GM12878 (cell line): ENCODE data around the gene NES. TPM values are rescaled to one million over a fixed set of nuclear protein-coding genes. Genes with fewer than 3 reads are reported as not detected.

Experiments used
- ATAC-seq: fragments of 200-7000 bp; cut with Tn5 transposase; 3 replicates; pipeline ENCODE4 v1.9.1; 2020; ENCODE audit warnings: mild to moderate bottlenecking, moderate library complexity
- BruUV-seq: library from RNA; stranded (reverse); fragments of 400-500 nt; replicated peaks from 2 replicates; lab custom pipeline; 2021; lab: Mats Ljungman, UMichigan
- CTCF ChIA-PET: fragments of 300-600 bp; sonication (Branson Sonifier 250); formaldehyde crosslinking; extraction: SDS; loops from one replicate; lab custom pipeline; 2021; ENCODE audit warnings: inconsistent platforms; lab: Yijun Ruan, JAX
- POLR2A ChIA-PET: fragments of 350-600 bp; formaldehyde crosslinking; extraction: SDS; loops from one replicate; lab custom pipeline; 2021; ENCODE audit warnings: inconsistent platforms; lab: Charles Lee
- RAD21 ChIA-PET: fragments of 300-600 bp; sonication (Branson Sonifier 250); formaldehyde crosslinking; loops from one replicate; lab custom pipeline; 2023; ENCODE audit warnings: antibody characterized with exemption; ENCODE audit not compliant: unreplicated experiment; lab: Charles Lee
- SMC1A ChIA-PET: fragments of 300-600 bp; sonication (Branson Sonifier 250); formaldehyde crosslinking; loops from one replicate; lab custom pipeline; 2023; ENCODE audit not compliant: unreplicated experiment, uncharacterized antibody; lab: Charles Lee
- DNase-seq: peaks from one replicate; pipeline ENCODE4 v3.0.0-alpha.2; 2011; ENCODE audit warnings: low read depth, low spot score
- FAIRE-seq: peaks from 3 replicates; lab custom pipeline; 2011; peaks lifted over from hg19 to GRCh38; lab: Jason Lieb, UNC
- H2AFZ ChIP-seq: 2 replicates; pipeline ENCODE4 v1.6.0; 2011; ENCODE audit warnings: low read depth, low read length, control low read depth; ENCODE audit not compliant: control insufficient read depth
- H3K27ac ChIP-seq: 2 replicates; pipeline ENCODE4 v1.5.1; 2011; ENCODE audit warnings: control low read depth; ENCODE audit not compliant: control insufficient read depth, insufficient read depth
- H3K27me3 ChIP-seq, 2 experiments: replicated peaks in 1 of 2; 2 replicates each; pipeline versions ENCODE4 v1.6.0 to v1.6.1; 2011; ENCODE audit warnings: low read length in 1 of 2; ENCODE audit not compliant: control insufficient read depth in 2 of 2, insufficient read depth in 2 of 2
- H3K36me3 ChIP-seq, 2 experiments: 2 replicates each; pipeline ENCODE4 v1.5.1; 2011; ENCODE audit warnings: low read length in 1 of 2; ENCODE audit not compliant: control insufficient read depth in 2 of 2, insufficient read depth in 2 of 2
- H3K4me1 ChIP-seq: 2 replicates; pipeline ENCODE4 v1.6.1; 2011; ENCODE audit warnings: mild to moderate bottlenecking, low read length, moderate library complexity, mixed read lengths; ENCODE audit not compliant: control insufficient read depth, insufficient read depth
- H3K4me2 ChIP-seq: 2 replicates; pipeline ENCODE4 v1.6.0; 2011; ENCODE audit warnings: control low read depth; ENCODE audit not compliant: control insufficient read depth, insufficient read depth
- H3K4me3 ChIP-seq: fragments of 200-600 bp; sonication (generic); 2 replicates; pipeline ENCODE4 v1.5.1; 2016
- H3K79me2 ChIP-seq: 2 replicates; pipeline ENCODE4 v1.6.0; 2011; ENCODE audit warnings: low read length; ENCODE audit not compliant: control insufficient read depth, insufficient read depth
- H3K9ac ChIP-seq: 2 replicates; pipeline ENCODE4 v1.8.0; 2011; ENCODE audit warnings: low read length, control low read depth, mixed read lengths; ENCODE audit not compliant: control insufficient read depth, insufficient read depth
- H3K9me3 ChIP-seq: replicated peaks from 3 replicates; pipeline ENCODE4 v1.5.1; 2011; ENCODE audit warnings: mild to moderate bottlenecking, low read length; ENCODE audit not compliant: control insufficient read depth, insufficient read depth
- H4K20me1 ChIP-seq: 2 replicates; pipeline ENCODE4 v1.6.0; 2011; ENCODE audit not compliant: control insufficient read depth, insufficient read depth
- CBFB ChIP-seq: IDR thresholded peaks from 2 replicates; pipeline ENCODE4 v1.6.1; 2016; ENCODE audit warnings: antibody characterized with exemption, low read depth
- CHD1 ChIP-seq: IDR thresholded peaks from 2 replicates; pipeline ENCODE4 v1.6.1; 2012; ENCODE audit warnings: low read depth, low read length, improper control_type of control experiment
- HCFC1 ChIP-seq: fragments of 150-350 bp; IDR thresholded peaks from 2 replicates; pipeline ENCODE4 v1.6.1; 2014; ENCODE audit warnings: low read length
- IRF4 ChIP-seq: IDR thresholded peaks from 2 replicates; pipeline ENCODE4 v1.6.1; 2011; ENCODE audit warnings: low read depth, low read length
- KLF5 ChIP-seq: fragments of 450-650 bp; IDR thresholded peaks from 2 replicates; pipeline ENCODE4 v1.6.1; 2014; ENCODE audit warnings: mild to moderate bottlenecking; ENCODE audit not compliant: partially characterized antibody
- MYC ChIP-seq: IDR thresholded peaks from 2 replicates; pipeline ENCODE4 v1.6.1; 2011; ENCODE audit warnings: mild to moderate bottlenecking, low read length, moderate library complexity, inconsistent platforms; ENCODE audit not compliant: insufficient read depth, insufficient replicate concordance, insufficient read length, severe bottlenecking
- RUNX3 ChIP-seq: IDR thresholded peaks from 2 replicates; pipeline ENCODE4 v1.6.1; 2012; ENCODE audit warnings: low read length, inconsistent platforms
- SREBF2 ChIP-seq: IDR thresholded peaks from 2 replicates; pipeline ENCODE4 v1.6.1; 2012; ENCODE audit warnings: mild to moderate bottlenecking, low read length
- WRNIP1 ChIP-seq: IDR thresholded peaks from 2 replicates; pipeline ENCODE4 v1.6.1; 2011; ENCODE audit warnings: low read depth, low read length, improper control_type of control experiment, borderline replicate concordance
- WGBS: methylation state at CpG from one replicate; pipeline ENCODE4 v1.1.6; 2016; ENCODE audit warnings: low lambda C conversion rate; ENCODE audit not compliant: insufficient replicate concordance, insufficient coverage; ENCODE audit errors: missing lambda C conversion rate; 5-methylcytosine and 5-hydroxymethylcytosine counted together
- in situ Hi-C: fragments of 300-500 bp; cut with MboI; formaldehyde crosslinking; loops from 9 replicates; pipeline ENCODE4 v1.14.3; 2018; ENCODE audit warnings: mixed read lengths
- intact Hi-C: fragments of 100-400 bp; cut with micrococcal nuclease; formaldehyde crosslinking; loops from one replicate; pipeline ENCODE4 v1.14.2; 2022; ENCODE audit not compliant: unreplicated experiment
- polyA plus RNA-seq, 11 experiments: library from polyadenylated mRNA; depleted of rRNA in 4 of 11; unstranded in 6 of 11; stranded (reverse) in 5 of 11; fragments of >200 nt; fragmentation: Nextera tagmentation in 4 of 11; fragmentation: Illumina TruSeq in 1 of 11; extraction: Ambion mirVana in 4 of 11; extraction: Trizol in 1 of 11; gene quantifications; 1 replicate in 1 of 11; 2 replicates in 10 of 11; pipeline versions ENCODE4 v1.2.1 to v1.2.3, GENCODE V29; 2011 to 2016; ENCODE audit warnings: inconsistent platforms in 2 of 11, missing spikeins in 2 of 11, low read depth in 1 of 11
- total RNA-seq, 4 experiments: library from RNA; depleted of rRNA in 3 of 4; stranded (reverse); fragments of >200 nt in 3 of 4; fragmentation: Illumina TruSeq in 1 of 4; extraction: Trizol in 1 of 4; gene quantifications; 2 replicates each; pipeline versions ENCODE4 v1.2.1 to v1.2.3, GENCODE V29; 2013 to 2021
- TF ChIP-seq, protein P1 (sequence below): fragments of 450-650 bp; conservative IDR thresholded peaks from 2 replicates; pipeline ENCODE4 v1.6.1; 2017; ENCODE audit warnings: mild to moderate bottlenecking, moderate library complexity
- TF ChIP-seq, protein P2 (sequence below): fragments of 450-650 bp; IDR thresholded peaks from 2 replicates; pipeline ENCODE4 v1.6.1; 2017; ENCODE audit warnings: mild to moderate bottlenecking
- TF ChIP-seq, protein P3 (sequence below): IDR thresholded peaks from 2 replicates; pipeline ENCODE4 v1.6.1; 2011; ENCODE audit warnings: borderline replicate concordance, low read depth, mild to moderate bottlenecking, moderate library complexity, low read length; ENCODE audit not compliant: insufficient read depth, poor library complexity, severe bottlenecking

NES gene
- total and polyA plus RNA-seq, 10 of the 15 experiments (the other 5 are each of a cell fraction or from before 2014, with no cell fraction given): under 0.01 to 0.15 (median 0.02) TPM; not detected in 4

DNA sequence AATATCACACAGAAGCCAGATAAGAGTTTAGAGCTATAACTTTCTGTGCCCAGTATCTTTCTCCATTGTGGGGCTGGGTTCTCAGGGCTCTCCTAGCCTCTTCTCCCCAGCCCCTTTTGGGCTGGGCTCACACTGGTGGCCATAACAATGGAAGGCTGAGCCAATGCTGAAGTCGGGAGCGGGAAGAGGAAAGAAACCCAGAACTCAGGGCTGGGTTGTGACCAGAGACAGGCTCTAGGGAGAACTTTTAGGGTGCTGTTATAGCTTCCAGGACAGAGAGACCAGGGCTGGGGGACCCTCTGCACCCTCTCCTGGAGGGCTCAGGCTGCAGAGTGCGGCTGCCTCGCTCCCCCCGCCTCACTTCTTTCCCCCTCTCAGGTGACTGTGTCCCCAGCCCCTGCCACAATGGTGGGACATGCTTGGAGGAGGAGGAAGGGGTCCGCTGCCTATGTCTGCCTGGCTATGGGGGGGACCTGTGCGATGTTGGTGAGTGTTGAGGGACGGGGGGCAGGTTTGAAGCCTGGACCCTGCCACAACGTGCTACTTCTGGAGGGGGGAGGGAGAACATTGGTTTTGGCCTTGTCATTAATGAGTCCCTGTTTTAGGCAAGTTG lies 21.2 kb downstream of the NES start:
- no peak overlapping the region for H3K4me2 ChIP-seq
- in situ Hi-C loops: no loop called here
- H3K9me3 ChIP-seq: no peaks in the 10 kb centered on the region
- 0 out of 4 replicates have a peak, but pooled peaks cover 0 to 2% of the 10 kb centered on the region in 2 experiments for H3K27me3 ChIP-seq
- no peak overlapping the region for H3K4me3 ChIP-seq
- ChIA-PET SMC1A (interaction anchor here (1.1 to 2.0 kb wide), 3 partner anchors 13 to 29 kb away, joined by 5 to 7 read pairs (median 6); no protein-coding TSS in a partner anchor), RAD21 (interaction anchor here (0.9 to 6.0 kb wide), 4 partner anchors 23 to 32 kb away, joined by 3 to 58 read pairs (median 7); partner anchors contain the start of gene NES), CTCF (interaction anchor here (0.7 to 8.3 kb wide), 4 partner anchors 28 to 71 kb away, joined by 3 to 208 read pairs (median 58); partner anchors contain the start of genes ISG20L2 and METTL25B), POLR2A (interaction anchor here (0.5 to 1.3 kb wide), 2 partner anchors 12 to 270 kb away, joined by 3 to 4 read pairs; no protein-coding TSS in a partner anchor)
- peaks cover 20% of the 10 kb centered on the region for H3K79me2 ChIP-seq
- H3K4me1 ChIP-seq: peaks cover 37% of the 10 kb centered on the region
- DNase-seq (no peak), FAIRE-seq (no peak), ATAC-seq (no peak)
- TF ChIP-seq WRNIP1 (no peak), SREBF2 (no peak), IRF4 (no peak), KLF5 (no peak), HCFC1 (no peak), RUNX3 (no peak), CBFB (no peak), MYC (no peak), CHD1 (no peak)
- TF ChIP-seq, protein P1, sequence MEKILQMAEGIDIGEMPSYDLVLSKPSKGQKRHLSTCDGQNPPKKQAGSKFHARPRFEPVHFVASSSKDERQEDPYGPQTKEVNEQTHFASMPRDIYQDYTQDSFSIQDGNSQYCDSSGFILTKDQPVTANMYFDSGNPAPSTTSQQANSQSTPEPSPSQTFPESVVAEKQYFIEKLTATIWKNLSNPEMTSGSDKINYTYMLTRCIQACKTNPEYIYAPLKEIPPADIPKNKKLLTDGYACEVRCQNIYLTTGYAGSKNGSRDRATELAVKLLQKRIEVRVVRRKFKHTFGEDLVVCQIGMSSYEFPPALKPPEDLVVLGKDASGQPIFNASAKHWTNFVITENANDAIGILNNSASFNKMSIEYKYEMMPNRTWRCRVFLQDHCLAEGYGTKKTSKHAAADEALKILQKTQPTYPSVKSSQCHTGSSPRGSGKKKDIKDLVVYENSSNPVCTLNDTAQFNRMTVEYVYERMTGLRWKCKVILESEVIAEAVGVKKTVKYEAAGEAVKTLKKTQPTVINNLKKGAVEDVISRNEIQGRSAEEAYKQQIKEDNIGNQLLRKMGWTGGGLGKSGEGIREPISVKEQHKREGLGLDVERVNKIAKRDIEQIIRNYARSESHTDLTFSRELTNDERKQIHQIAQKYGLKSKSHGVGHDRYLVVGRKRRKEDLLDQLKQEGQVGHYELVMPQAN: no peak
- TF ChIP-seq, protein P2, sequence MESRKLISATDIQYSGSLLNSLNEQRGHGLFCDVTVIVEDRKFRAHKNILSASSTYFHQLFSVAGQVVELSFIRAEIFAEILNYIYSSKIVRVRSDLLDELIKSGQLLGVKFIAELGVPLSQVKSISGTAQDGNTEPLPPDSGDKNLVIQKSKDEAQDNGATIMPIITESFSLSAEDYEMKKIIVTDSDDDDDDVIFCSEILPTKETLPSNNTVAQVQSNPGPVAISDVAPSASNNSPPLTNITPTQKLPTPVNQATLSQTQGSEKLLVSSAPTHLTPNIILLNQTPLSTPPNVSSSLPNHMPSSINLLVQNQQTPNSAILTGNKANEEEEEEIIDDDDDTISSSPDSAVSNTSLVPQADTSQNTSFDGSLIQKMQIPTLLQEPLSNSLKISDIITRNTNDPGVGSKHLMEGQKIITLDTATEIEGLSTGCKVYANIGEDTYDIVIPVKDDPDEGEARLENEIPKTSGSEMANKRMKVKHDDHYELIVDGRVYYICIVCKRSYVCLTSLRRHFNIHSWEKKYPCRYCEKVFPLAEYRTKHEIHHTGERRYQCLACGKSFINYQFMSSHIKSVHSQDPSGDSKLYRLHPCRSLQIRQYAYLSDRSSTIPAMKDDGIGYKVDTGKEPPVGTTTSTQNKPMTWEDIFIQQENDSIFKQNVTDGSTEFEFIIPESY: no peak
- TF ChIP-seq, protein P3, sequence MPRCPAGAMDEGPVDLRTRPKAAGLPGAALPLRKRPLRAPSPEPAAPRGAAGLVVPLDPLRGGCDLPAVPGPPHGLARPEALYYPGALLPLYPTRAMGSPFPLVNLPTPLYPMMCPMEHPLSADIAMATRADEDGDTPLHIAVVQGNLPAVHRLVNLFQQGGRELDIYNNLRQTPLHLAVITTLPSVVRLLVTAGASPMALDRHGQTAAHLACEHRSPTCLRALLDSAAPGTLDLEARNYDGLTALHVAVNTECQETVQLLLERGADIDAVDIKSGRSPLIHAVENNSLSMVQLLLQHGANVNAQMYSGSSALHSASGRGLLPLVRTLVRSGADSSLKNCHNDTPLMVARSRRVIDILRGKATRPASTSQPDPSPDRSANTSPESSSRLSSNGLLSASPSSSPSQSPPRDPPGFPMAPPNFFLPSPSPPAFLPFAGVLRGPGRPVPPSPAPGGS: no peak
- no peak overlapping the region for H3K9ac ChIP-seq
- H2AFZ ChIP-seq: no peak overlapping the region
- no TSS peak for BruUV-seq
- intact Hi-C loops: no loop called here
- WGBS: 84% methylated on average over 9 of the region's 9 CpGs
- H3K36me3 ChIP-seq: no peaks in the 10 kb centered on the region
- H4K20me1 ChIP-seq: peaks cover 8% of the 10 kb centered on the region; the same call in 1 of the 2 replicates
- no peak overlapping the region for H3K27ac ChIP-seq
